ENCODE results near the gene FARP2. TPM values are rescaled to one million over a fixed set of nuclear protein-coding genes. Genes with fewer than 3 reads are reported as not detected.
A peak's percentile ranks its signal among the peaks of the same experiment; 100 is the strongest.

The FARP2 gene
- total and polyA plus RNA-seq, 2 donors (not counting 1 experiment from before 2014, with no cell fraction given): 28.2 to 41.0 TPM

GRCh38 chr2:241540401-241540770, 184.3 kb downstream of the FARP2 start:
- Histone ChIP-seq H3K9me3 (ENCODE audit: control insufficient read depth, insufficient read depth, low read depth, low read length) (no peaks in the 10 kb centered on the region), H3K4me1 (ENCODE audit: control insufficient read depth, extremely low read depth, insufficient read depth, low read length) (peaks cover 8% of the 10 kb centered on the region), H3K79me2 (ENCODE audit: control insufficient read depth, insufficient read depth, low read length) (no peaks in the 10 kb centered on the region), H3K4me2 (ENCODE audit: extremely low read depth, insufficient read depth, low read length) (peak overlapping the region; percentile 49), H3K9ac (ENCODE audit: insufficient read depth, low read length) (no peak overlapping the region), H4K20me1 (ENCODE audit: control insufficient read depth, extremely low read depth, insufficient read depth, low read length) (no peaks in the 10 kb centered on the region), H2AFZ (ENCODE audit: low read length) (no peak overlapping the region), H3K27me3 (ENCODE audit: control insufficient read depth, insufficient read depth, low read length) (no peaks in the 10 kb centered on the region), H3K27ac (ENCODE audit: insufficient read depth, low read length) (no peak overlapping the region), H3K36me3 (ENCODE audit: control insufficient read depth, insufficient read depth, low read length) (no peaks in the 10 kb centered on the region), H3K4me3 (replicated peaks in 1 of 4; ENCODE audit: control extremely low read depth in 1 of 4, insufficient read depth in 1 of 4, low read depth in 3 of 4, low read length in 4 of 4) (peak overlapping the region in 2 of 4 experiments; percentile 28 to 48)
- DNase-seq (ENCODE audit: low read depth in 2 of 2): peak in 1 of 2 donors; percentile 67
- TF ChIP-seq CTCF (conservative IDR thresholded peaks at IDR 0.05 in 1 of 2, IDR thresholded peaks at IDR 0.05 in 1 of 2; ENCODE audit: low read depth in 1 of 2, low read length in 2 of 2): no peak
- no peak for TF ChIP-seq EZH2 (IDR thresholded peaks at IDR 0.05; ENCODE audit: low read length, missing control alignments)

GRCh38 chr2:241540771-241541561, 184.9 kb downstream of the FARP2 start:
- TF ChIP-seq CTCF (conservative IDR thresholded peaks at IDR 0.05 in 1 of 2, IDR thresholded peaks at IDR 0.05 in 1 of 2; ENCODE audit: low read depth in 1 of 2, low read length in 2 of 2): no peak
- no peak for TF ChIP-seq EZH2 (IDR thresholded peaks at IDR 0.05; ENCODE audit: low read length, missing control alignments)
- peaks cover 13% of the 10 kb centered on the region for H3K4me1 ChIP-seq (ENCODE audit: control insufficient read depth, extremely low read depth, insufficient read depth, low read length)
- DNase-seq (ENCODE audit: low read depth in 2 of 2): peak; percentile 38 to 49

GRCh38 chr2:241541564-241542277, 185.6 kb downstream of the FARP2 start:
- no peak for TF ChIP-seq EZH2 (IDR thresholded peaks at IDR 0.05; ENCODE audit: low read length, missing control alignments)
- TF ChIP-seq CTCF (conservative IDR thresholded peaks at IDR 0.05 in 1 of 2, IDR thresholded peaks at IDR 0.05 in 1 of 2; ENCODE audit: low read depth in 1 of 2, low read length in 2 of 2): no peak
- H3K79me2 ChIP-seq (ENCODE audit: control insufficient read depth, insufficient read depth, low read length): no peaks in the 10 kb centered on the region
- H3K36me3 ChIP-seq (ENCODE audit: control insufficient read depth, insufficient read depth, low read length): no peaks in the 10 kb centered on the region
- peak overlapping the region; percentile 54 for H3K4me2 ChIP-seq (ENCODE audit: extremely low read depth, insufficient read depth, low read length)
- no peaks in the 10 kb centered on the region for H4K20me1 ChIP-seq (ENCODE audit: control insufficient read depth, extremely low read depth, insufficient read depth, low read length)
- H2AFZ ChIP-seq (ENCODE audit: low read length): no peak overlapping the region
- no peak overlapping the region for H3K27ac ChIP-seq (ENCODE audit: insufficient read depth, low read length)
- no peaks in the 10 kb centered on the region for H3K9me3 ChIP-seq (ENCODE audit: control insufficient read depth, insufficient read depth, low read depth, low read length)
- H3K9ac ChIP-seq (ENCODE audit: insufficient read depth, low read length): no peak overlapping the region
- peaks cover 21% of the 10 kb centered on the region for H3K4me1 ChIP-seq (ENCODE audit: control insufficient read depth, extremely low read depth, insufficient read depth, low read length)
- no peaks in the 10 kb centered on the region for H3K27me3 ChIP-seq (ENCODE audit: control insufficient read depth, insufficient read depth, low read length)
- H3K4me3 ChIP-seq (replicated peaks in 1 of 4; ENCODE audit: control extremely low read depth in 1 of 4, insufficient read depth in 1 of 4, low read depth in 3 of 4, low read length in 4 of 4): peak overlapping the region in 3 of 4 experiments; percentile 12 to 36 (median 19)
- DNase-seq (ENCODE audit: low read depth in 2 of 2): no peak

More at GRCh38 chr2:241540771-241541561, 184.9 kb downstream of the FARP2 start:
- peak overlapping the region; percentile 12 to 48 (median 24) for H3K4me3 ChIP-seq (replicated peaks in 1 of 4; ENCODE audit: control extremely low read depth in 1 of 4, insufficient read depth in 1 of 4, low read depth in 3 of 4, low read length in 4 of 4)
- H3K36me3 ChIP-seq (ENCODE audit: control insufficient read depth, insufficient read depth, low read length): no peaks in the 10 kb centered on the region
- H3K27me3 ChIP-seq (ENCODE audit: control insufficient read depth, insufficient read depth, low read length): no peaks in the 10 kb centered on the region
- H3K9me3 ChIP-seq (ENCODE audit: control insufficient read depth, insufficient read depth, low read depth, low read length): no peaks in the 10 kb centered on the region
- H3K9ac ChIP-seq (ENCODE audit: insufficient read depth, low read length): no peak overlapping the region
- H3K27ac ChIP-seq (ENCODE audit: insufficient read depth, low read length): no peak overlapping the region
- H3K4me2 ChIP-seq (ENCODE audit: extremely low read depth, insufficient read depth, low read length): peak overlapping the region; percentile 54
- H2AFZ ChIP-seq (ENCODE audit: low read length): no peak overlapping the region
- H3K79me2 ChIP-seq (ENCODE audit: control insufficient read depth, insufficient read depth, low read length): no peaks in the 10 kb centered on the region
- no peaks in the 10 kb centered on the region for H4K20me1 ChIP-seq (ENCODE audit: control insufficient read depth, extremely low read depth, insufficient read depth, low read length)
